Esophagus (tissue), 2 donors: ENCODE measurements around the gene GAPDH. TPM values are rescaled to one million over a fixed set of nuclear protein-coding genes. Genes with fewer than 3 reads are reported as not detected.
"Not testable (repeated sequence)": the region's sequence is repeated elsewhere in the genome, so short reads cannot be mapped to it uniquely, and the experiment has no call there.

ENCODE experiments used
- H3K27ac ChIP-seq, 2 donors: one replicate each; pipeline ENCODE4 v1.5.1; 2013; ENCODE audit warnings: low read depth in 2 of 2, mild to moderate bottlenecking in 2 of 2, inconsistent platforms in 1 of 2, low read length in 1 of 2, moderate library complexity in 1 of 2
- H3K27me3 ChIP-seq, 2 donors: one replicate each; pipeline ENCODE4 v1.6.1; 2013; ENCODE audit warnings: low read length in 2 of 2, control low read depth in 1 of 2, mild to moderate bottlenecking in 1 of 2; ENCODE audit not compliant: insufficient read depth in 2 of 2, control insufficient read depth in 1 of 2
- H3K36me3 ChIP-seq, 2 donors: one replicate each; pipeline ENCODE4 v1.6.1; 2013; ENCODE audit warnings: low read length in 1 of 2; ENCODE audit not compliant: control insufficient read depth in 2 of 2, insufficient read depth in 2 of 2
- H3K4me1 ChIP-seq, 2 donors: one replicate each; pipeline ENCODE4 v1.6.1; 2013; ENCODE audit warnings: low read length in 1 of 2; ENCODE audit not compliant: control insufficient read depth in 2 of 2, insufficient read depth in 2 of 2
- H3K4me3 ChIP-seq, 2 donors: one replicate each; pipeline ENCODE4 v1.5.1; 2013; ENCODE audit warnings: low read length in 2 of 2, mild to moderate bottlenecking in 2 of 2, low read depth in 1 of 2, moderate library complexity in 1 of 2
- H3K9me3 ChIP-seq, 2 donors: one replicate each; pipeline ENCODE4 v1.6.1; 2013; ENCODE audit warnings: mild to moderate bottlenecking in 2 of 2, low read depth in 1 of 2, low read length in 1 of 2, moderate library complexity in 1 of 2; ENCODE audit not compliant: control insufficient read depth in 2 of 2, insufficient read depth in 1 of 2
- WGBS, 2 donors: extraction: QIAGEN DNeasy Blood & Tissue Kit; methylation state at CpG; one replicate each; pipeline ENCODE4 v1.1.7; 2013; 5-methylcytosine and 5-hydroxymethylcytosine counted together
- polyA plus RNA-seq, 2 donors: library from polyadenylated mRNA; stranded (reverse); fragments of 200-250 nt; gene quantifications; one replicate each; pipeline ENCODE4 v1.2.3, GENCODE V29; 2013
- donor health status: healthy with polysubstance abuse.
- donor health status: Bipolar disorder and iron deficiency.

Gene GAPDH
- polyA plus RNA-seq, 2 donors, result 2,765 to 3,567 TPM

- WGBS, 2 donors, result 0 to 1% methylated on average over 49 to 52 of the region's 52 CpGs
- Histone ChIP-seq H3K27me3 (no peaks in the 10 kb centered on the region), H3K4me1 (peaks cover 5 to 34% of the 10 kb centered on the region in 2 donors), H3K36me3 (peaks cover 8 to 31% of the 10 kb centered on the region in 2 donors), H3K4me3 (peak overlapping the region; percentile 89 to 98), H3K9me3 (no peaks in the 10 kb centered on the region), H3K27ac (peak overlapping the region; percentile 99)
Measured at GRCh38 chr12:6534945-6535696, 804 bp downstream of the GAPDH start.

DNA sequence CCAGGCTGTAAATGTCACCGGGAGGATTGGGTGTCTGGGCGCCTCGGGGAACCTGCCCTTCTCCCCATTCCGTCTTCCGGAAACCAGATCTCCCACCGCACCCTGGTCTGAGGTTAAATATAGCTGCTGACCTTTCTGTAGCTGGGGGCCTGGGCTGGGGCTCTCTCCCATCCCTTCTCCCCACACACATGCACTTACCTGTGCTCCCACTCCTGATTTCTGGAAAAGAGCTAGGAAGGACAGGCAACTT, 1.3 kb downstream of the GAPDH start:
- no peaks in the 10 kb centered on the region for H3K27me3 ChIP-seq
- H3K27ac ChIP-seq, result peak overlapping the region; percentile 99
- H3K9me3 ChIP-seq, result no peaks in the 10 kb centered on the region
- peak overlapping the region; percentile 89 to 98 for H3K4me3 ChIP-seq
- H3K36me3 ChIP-seq, result peaks cover 8 to 30% of the 10 kb centered on the region in 2 donors
- peaks cover 5 to 37% of the 10 kb centered on the region in 2 donors for H3K4me1 ChIP-seq
- 1 to 7% methylated on average over 6 of the region's 6 CpGs for WGBS, 2 donors

DNA sequence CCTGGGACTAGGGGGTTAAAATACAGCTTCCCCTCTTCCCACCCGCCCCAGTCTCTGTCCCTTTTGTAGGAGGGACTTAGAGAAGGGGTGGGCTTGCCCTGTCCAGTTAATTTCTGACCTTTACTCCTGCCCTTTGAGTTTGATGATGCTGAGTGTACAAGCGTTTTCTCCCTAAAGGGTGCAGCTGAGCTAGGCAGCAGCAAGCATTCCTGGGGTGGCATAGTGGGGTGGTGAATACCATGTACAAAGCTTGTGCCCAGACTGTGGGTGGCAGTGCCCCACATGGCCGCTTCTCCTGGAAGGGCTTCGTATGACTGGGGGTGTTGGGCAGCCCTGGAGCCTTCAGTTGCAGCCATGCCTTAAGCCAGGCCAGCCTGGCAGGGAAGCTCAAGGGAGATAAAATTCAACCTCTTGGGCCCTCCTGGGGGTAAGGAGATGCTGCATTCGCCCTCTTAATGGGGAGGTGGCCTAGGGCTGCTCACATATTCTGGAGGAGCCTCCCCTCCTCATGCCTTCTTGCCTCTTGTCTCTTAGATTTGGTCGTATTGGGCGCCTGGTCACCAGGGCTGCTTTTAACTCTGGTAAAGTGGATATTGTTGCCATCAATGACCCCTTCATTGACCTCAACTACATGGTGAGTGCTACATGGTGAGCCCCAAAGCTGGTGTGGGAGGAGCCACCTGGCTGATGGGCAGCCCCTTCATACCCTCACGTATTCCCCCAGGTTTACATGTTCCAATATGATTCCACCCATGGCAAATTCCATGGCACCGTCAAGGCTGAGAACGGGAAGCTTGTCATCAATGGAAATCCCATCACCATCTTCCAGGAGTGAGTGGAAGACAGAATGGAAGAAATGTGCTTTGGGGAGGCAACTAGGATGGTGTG, 1.9 kb downstream of the GAPDH start:
- H3K4me3 ChIP-seq, result peak overlapping the region; percentile 89 to 98
- H3K4me1 ChIP-seq, result peaks cover 5 to 37% of the 10 kb centered on the region in 2 donors
- peak overlapping the region; percentile 99 for H3K27ac ChIP-seq
- WGBS, 2 donors, result 29 to 46% methylated on average over 10 of the region's 10 CpGs
- no peaks in the 10 kb centered on the region for H3K27me3 ChIP-seq
- H3K36me3 ChIP-seq, result peaks cover 8 to 30% of the 10 kb centered on the region in 2 donors
- no peaks in the 10 kb centered on the region for H3K9me3 ChIP-seq

- WGBS, 2 donors, result 49 to 66% methylated on average over 19 of the region's 19 CpGs
- Histone ChIP-seq H3K4me1 (peaks cover 5 to 37% of the 10 kb centered on the region in 2 donors), H3K27ac (peak overlapping the region; percentile 42 to 99), H3K4me3 (no peak overlapping the region), H3K27me3 (no peaks in the 10 kb centered on the region), H3K9me3 (no peaks in the 10 kb centered on the region), H3K36me3 (peaks cover 8 to 30% of the 10 kb centered on the region in 2 donors)
Measured at GRCh38 chr12:6536894-6537579, 2.7 kb downstream of the GAPDH start.

DNA sequence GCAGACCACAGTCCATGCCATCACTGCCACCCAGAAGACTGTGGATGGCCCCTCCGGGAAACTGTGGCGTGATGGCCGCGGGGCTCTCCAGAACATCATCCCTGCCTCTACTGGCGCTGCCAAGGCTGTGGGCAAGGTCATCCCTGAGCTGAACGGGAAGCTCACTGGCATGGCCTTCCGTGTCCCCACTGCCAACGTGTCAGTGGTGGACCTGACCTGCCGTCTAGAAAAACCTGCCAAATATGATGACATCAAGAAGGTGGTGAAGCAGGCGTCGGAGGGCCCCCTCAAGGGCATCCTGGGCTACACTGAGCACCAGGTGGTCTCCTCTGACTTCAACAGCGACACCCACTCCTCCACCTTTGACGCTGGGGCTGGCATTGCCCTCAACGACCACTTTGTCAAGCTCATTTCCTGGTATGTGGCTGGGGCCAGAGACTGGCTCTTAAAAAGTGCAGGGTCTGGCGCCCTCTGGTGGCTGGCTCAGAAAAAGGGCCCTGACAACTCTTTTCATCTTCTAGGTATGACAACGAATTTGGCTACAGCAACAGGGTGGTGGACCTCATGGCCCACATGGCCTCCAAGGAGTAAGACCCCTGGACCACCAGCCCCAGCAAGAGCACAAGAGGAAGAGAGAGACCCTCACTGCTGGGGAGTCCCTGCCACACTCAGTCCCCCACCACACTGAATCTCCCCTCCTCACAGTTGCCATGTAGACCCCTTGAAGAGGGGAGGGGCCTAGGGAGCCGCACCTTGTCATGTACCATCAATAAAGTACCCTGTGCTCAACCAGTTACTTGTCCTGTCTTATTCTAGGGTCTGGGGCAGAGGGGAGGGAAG, 3.5 kb downstream of the GAPDH start:
- 22 to 25% methylated on average over 17 of the region's 17 CpGs for WGBS, 2 donors
- not testable (repeated sequence) for H3K4me3 ChIP-seq, H3K27me3 ChIP-seq, H3K9me3 ChIP-seq
- H3K4me1 ChIP-seq, result peaks cover 4 to 29% of the 10 kb centered on the region in 2 donors
- peak overlapping the region; percentile 42 to 99 for H3K27ac ChIP-seq
- peaks cover 8 to 30% of the 10 kb centered on the region in 2 donors for H3K36me3 ChIP-seq

GRCh38 chr12:6538420-6539313, 4.3 kb downstream of the GAPDH start:
- peaks cover 0 to 25% of the 10 kb centered on the region in 2 donors for H3K4me1 ChIP-seq
- H3K9me3 ChIP-seq, result no peaks in the 10 kb centered on the region
- peak overlapping the region; percentile 5 to 99 for H3K27ac ChIP-seq
- H3K4me3 ChIP-seq, result no peak overlapping the region
- H3K27me3 ChIP-seq, result no peaks in the 10 kb centered on the region
- H3K36me3 ChIP-seq, result peaks cover 8 to 30% of the 10 kb centered on the region in 2 donors
- WGBS, 2 donors, result 50 to 65% methylated on average over 24 of the region's 24 CpGs

GRCh38 chr12:6539314-6539682, 5.0 kb downstream of the GAPDH start:
- Histone ChIP-seq H3K36me3 (peaks cover 8 to 30% of the 10 kb centered on the region in 2 donors), H3K4me3 (no peak overlapping the region), H3K27ac (peak overlapping the region; percentile 86 to 95), H3K9me3 (no peaks in the 10 kb centered on the region), H3K4me1 (peaks cover 0 to 25% of the 10 kb centered on the region in 2 donors), H3K27me3 (no peaks in the 10 kb centered on the region)
- WGBS, 2 donors, result 59 to 63% methylated on average over 5 of the region's 5 CpGs

DNA sequence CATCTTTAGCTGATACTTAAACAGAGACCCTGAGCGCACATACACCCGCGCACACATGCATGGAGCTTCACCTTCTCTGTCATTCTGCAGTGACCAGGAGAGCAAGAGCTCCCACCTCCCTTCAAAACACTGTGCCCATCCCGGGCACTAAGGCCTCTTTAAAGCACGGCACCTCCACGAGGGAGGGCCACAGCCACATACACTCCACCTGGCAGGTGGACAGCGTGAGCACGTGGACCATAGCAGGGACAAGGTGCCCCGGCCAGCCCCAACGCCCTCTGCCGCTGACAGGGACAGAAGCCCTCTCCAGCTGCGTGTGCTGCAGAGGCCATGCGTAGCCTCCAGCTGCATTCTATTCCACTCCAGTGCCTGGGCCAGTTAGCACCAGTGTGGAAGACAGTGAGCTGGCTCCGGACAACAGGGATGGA, 5.4 kb downstream of the GAPDH start:
- Histone ChIP-seq H3K27ac (peak overlapping the region; percentile 86 to 95), H3K4me3 (no peak overlapping the region), H3K27me3 (no peaks in the 10 kb centered on the region), H3K36me3 (peaks cover 8 to 28% of the 10 kb centered on the region in 2 donors), H3K9me3 (no peaks in the 10 kb centered on the region), H3K4me1 (peaks cover 0 to 25% of the 10 kb centered on the region in 2 donors)
- 58 to 63% methylated on average over 14 of the region's 14 CpGs for WGBS, 2 donors
